H1 (cell line): ENCODE measurements around the gene ORMDL3. TPM values are rescaled to one million over a fixed set of nuclear protein-coding genes. Genes with fewer than 3 reads are reported as not detected.

Experiments
- CTCF ChIA-PET: fragments of 300-600 bp; sonication (Branson Sonifier 250); formaldehyde crosslinking; loops from one replicate; lab custom pipeline; 2021; ENCODE audit not compliant: partially characterized antibody; lab: Charles Lee
- POLR2A ChIA-PET: fragments of 300-600 bp; sonication (Branson Sonifier 250); formaldehyde crosslinking; loops from one replicate; lab custom pipeline; 2021; ENCODE audit warnings: inconsistent platforms; ENCODE audit not compliant: partially characterized antibody; lab: Charles Lee
- DNase-seq, 2 experiments: peaks; one replicate each; pipeline versions ENCODE4 v3.0.0 to v3.0.0-alpha.2; 2010 to 2022; ENCODE audit warnings: low spot score in 2 of 2, low read depth in 1 of 2, mixed read lengths in 1 of 2
- FAIRE-seq: peaks from 2 replicates; lab custom pipeline; 2011; peaks lifted over from hg19 to GRCh38; lab: Jason Lieb, UNC
- H2AFZ ChIP-seq: 2 replicates; pipeline ENCODE4 v1.8.1; 2012; ENCODE audit warnings: low read length, inconsistent platforms
- H2AK5ac ChIP-seq: 2 replicates; pipeline ENCODE4 v1.6.1; 2013; ENCODE audit warnings: low read depth, low read length
- H2BK120ac ChIP-seq: replicated peaks from 2 replicates; pipeline ENCODE3; 2013; ENCODE audit warnings: low read depth, low read length, inconsistent platforms
- H2BK12ac ChIP-seq: 2 replicates; pipeline ENCODE4 v1.6.1; 2013; ENCODE audit warnings: low read depth, low read length
- H2BK15ac ChIP-seq: 2 replicates; pipeline ENCODE4 v1.6.1; 2013; ENCODE audit warnings: low read length
- H2BK20ac ChIP-seq: 2 replicates; pipeline ENCODE4 v1.6.1; 2013; ENCODE audit warnings: low read length
- H2BK5ac ChIP-seq: 2 replicates; pipeline ENCODE4 v1.6.1; 2013; ENCODE audit warnings: low read depth, low read length
- H3K14ac ChIP-seq: 2 replicates; pipeline ENCODE4 v1.6.1; 2013; ENCODE audit warnings: inconsistent platforms; ENCODE audit not compliant: insufficient read length
- H3K18ac ChIP-seq: 2 replicates; pipeline ENCODE4 v1.6.1; 2013; ENCODE audit warnings: low read length; ENCODE audit errors: extremely low read depth
- H3K23ac ChIP-seq: 2 replicates; pipeline ENCODE4 v1.6.1; 2013; ENCODE audit warnings: inconsistent platforms; ENCODE audit not compliant: insufficient read length
- H3K23me2 ChIP-seq: 2 replicates; pipeline ENCODE4 v1.6.1; 2013; ENCODE audit warnings: low read depth, low read length
- H3K27ac ChIP-seq: 2 replicates; pipeline ENCODE4 v1.6.1; 2011; ENCODE audit warnings: low read depth, low read length, inconsistent platforms
- H3K27me3 ChIP-seq, 4 experiments: replicated peaks in 1 of 4; 1 replicate in 1 of 4; 2 replicates in 3 of 4; pipeline versions ENCODE4 v1.6.1 to v1.8.1; 2011 to 2013; ENCODE audit warnings: low read length in 3 of 4, mild to moderate bottlenecking in 3 of 4, inconsistent platforms in 2 of 4, mixed read lengths in 2 of 4, moderate library complexity in 1 of 4; ENCODE audit not compliant: control insufficient read depth in 3 of 4, insufficient read depth in 3 of 4; ENCODE audit errors: extremely low read depth in 1 of 4
- H3K36me3 ChIP-seq, 4 experiments: 2 replicates each; pipeline versions ENCODE4 v1.6.1 to v1.8.1; 2011 to 2013; ENCODE audit warnings: mild to moderate bottlenecking in 4 of 4, low read length in 3 of 4, moderate library complexity in 2 of 4, control low read depth in 1 of 4, inconsistent platforms in 1 of 4; ENCODE audit not compliant: insufficient read depth in 4 of 4, control insufficient read depth in 2 of 4
- H3K4ac ChIP-seq: replicated peaks from 2 replicates; pipeline ENCODE3; 2013; ENCODE audit warnings: low read length, low read depth, mixed read lengths, inconsistent platforms; ENCODE audit not compliant: insufficient read length
- H3K4me1 ChIP-seq, 4 experiments: replicated peaks in 1 of 4; 1 replicate in 1 of 4; 2 replicates in 3 of 4; pipeline versions ENCODE4 v1.6.1 to v1.8.1; 2011 to 2013; ENCODE audit warnings: low read length in 3 of 4, inconsistent platforms in 2 of 4, mixed read lengths in 1 of 4; ENCODE audit not compliant: insufficient read depth in 4 of 4, control insufficient read depth in 3 of 4
- H3K4me2 ChIP-seq, 2 experiments: 2 replicates each; pipeline versions ENCODE4 v1.6.1 to v1.8.1; 2011 to 2013; ENCODE audit warnings: low read depth in 2 of 2, low read length in 2 of 2, control low read depth in 1 of 2, inconsistent platforms in 1 of 2, mild to moderate bottlenecking in 1 of 2; ENCODE audit not compliant: insufficient read depth in 1 of 2
- H3K4me3 ChIP-seq, 4 experiments: fragments of 200-600, 300-600 bp in 1 of 4; sonication (generic), shearing (Covaris generic), sonication (Bioruptor Twin) in 1 of 4; 2 replicates each; pipeline versions ENCODE4 v1.5.1 to v1.8.1; 2011 to 2016; ENCODE audit warnings: low read length in 4 of 4, low read depth in 3 of 4, control low read depth in 2 of 4, inconsistent platforms in 2 of 4, mild to moderate bottlenecking in 2 of 4, mixed read lengths in 1 of 4, moderate library complexity in 1 of 4; ENCODE audit not compliant: insufficient read depth in 2 of 4; ENCODE audit errors: extremely low read depth in 1 of 4
- H3K56ac ChIP-seq: replicated peaks from 2 replicates; pipeline ENCODE3; 2013; ENCODE audit warnings: low read depth, mild to moderate bottlenecking, mixed read lengths, low read length, inconsistent platforms; ENCODE audit not compliant: insufficient read length
- H3K79me1 ChIP-seq: 2 replicates; pipeline ENCODE4 v1.6.1; 2013; ENCODE audit warnings: low read depth, low read length, control low read depth
- H3K79me2 ChIP-seq, 2 experiments: 2 replicates each; pipeline versions ENCODE4 v1.6.1 to v1.8.1; 2012 to 2013; ENCODE audit warnings: low read length in 2 of 2, mild to moderate bottlenecking in 2 of 2, inconsistent platforms in 1 of 2; ENCODE audit not compliant: insufficient read depth in 2 of 2, control insufficient read depth in 1 of 2
- H3K9ac ChIP-seq, 4 experiments: replicated peaks in 1 of 4; 1 replicate in 1 of 4; 2 replicates in 3 of 4; pipeline versions ENCODE4 v1.6.1 to v1.8.1; 2011 to 2013; ENCODE audit warnings: low read depth in 3 of 4, low read length in 3 of 4, control low read depth in 2 of 4, mild to moderate bottlenecking in 2 of 4, moderate library complexity in 2 of 4, inconsistent platforms in 1 of 4; ENCODE audit errors: extremely low read depth in 1 of 4
- H3K9me3 ChIP-seq, 2 experiments: 2 replicates each; pipeline versions ENCODE4 v1.6.1 to v1.8.1; 2012 to 2013; ENCODE audit warnings: mild to moderate bottlenecking in 2 of 2, moderate library complexity in 2 of 2, control low read depth in 1 of 2, inconsistent platforms in 1 of 2, low read depth in 1 of 2, low read length in 1 of 2, mixed read lengths in 1 of 2; ENCODE audit not compliant: insufficient read depth in 2 of 2
- H4K20me1 ChIP-seq, 2 experiments: replicated peaks in 1 of 2; 2 replicates each; pipeline versions ENCODE3 to v1.8.1; 2011 to 2013; ENCODE audit warnings: inconsistent platforms in 2 of 2, low read length in 2 of 2, mild to moderate bottlenecking in 1 of 2; ENCODE audit not compliant: insufficient read depth in 2 of 2, control insufficient read depth in 1 of 2
- H4K5ac ChIP-seq: 2 replicates; pipeline ENCODE4 v1.6.1; 2013; ENCODE audit warnings: low read length, low read depth, mixed read lengths, inconsistent platforms; ENCODE audit not compliant: insufficient read length
- H4K8ac ChIP-seq: 2 replicates; pipeline ENCODE4 v1.8.0; 2013; ENCODE audit warnings: mild to moderate bottlenecking, moderate library complexity, low read length, inconsistent platforms; ENCODE audit not compliant: insufficient read depth; ENCODE audit errors: extremely low read depth
- H4K91ac ChIP-seq: replicated peaks from 2 replicates; pipeline ENCODE3; 2013; ENCODE audit warnings: low read length, mixed read lengths, inconsistent platforms; ENCODE audit not compliant: insufficient read length
- KDM4A ChIP-seq: IDR thresholded peaks from one replicate; pipeline ENCODE4 v1.7.1; 2012; ENCODE audit warnings: low read depth, mild to moderate bottlenecking, moderate library complexity, low read length, inconsistent platforms; ENCODE audit not compliant: severe bottlenecking
- POLR2A ChIP-seq, 2 experiments: IDR thresholded peaks; 1 replicate in 1 of 2; 2 replicates in 1 of 2; pipeline ENCODE4 v1.6.1; 2011; ENCODE audit warnings: low read depth in 2 of 2, low read length in 2 of 2, mild to moderate bottlenecking in 2 of 2; ENCODE audit errors: control extremely low read depth in 1 of 2
- WGBS, 2 experiments: shearing (Covaris generic) in 1 of 2; methylation state at CpG; one replicate each; pipeline versions ENCODE4 v1.1.6 to v1.1.7; 2013 to 2015; ENCODE audit warnings: low lambda C conversion rate in 2 of 2, mixed read lengths in 2 of 2, inconsistent platforms in 1 of 2, low coverage in 1 of 2, missing lambda C conversion rate in 1 of 2; ENCODE audit not compliant: insufficient replicate concordance in 2 of 2, insufficient coverage in 1 of 2, insufficient read length in 1 of 2; ENCODE audit errors: extremely low coverage in 1 of 2, missing lambda C conversion rate in 1 of 2; 5-methylcytosine and 5-hydroxymethylcytosine counted together
- polyA plus RNA-seq, 7 experiments: library from polyadenylated mRNA; depleted of rRNA in 3 of 7; stranded (reverse) in 5 of 7; unstranded in 2 of 7; fragments of >200 nt in 5 of 7; fragments of 200-250 nt in 2 of 7; gene quantifications; 1 replicate in 5 of 7; 2 replicates in 1 of 7; 4 replicates in 1 of 7; pipeline versions ENCODE4 v1.2.1 to v1.2.3, GENCODE V29; 2011 to 2013; ENCODE audit warnings: missing spikeins in 2 of 7, mixed read lengths in 2 of 7
- total RNA-seq: library from RNA; stranded (reverse); fragmentation: NEBNext Ultra II Directional; extraction: Animal tissue kit (Norgen Biotek cat#: 25700); gene quantifications from 2 replicates; pipeline ENCODE4 v1.2.1, GENCODE V29; 2021

The ORMDL3 gene
- total and polyA plus RNA-seq, 2 of the 8 experiments (the other 6 are each of a cell fraction or from before 2014, with no cell fraction given) = 50.4 to 108 TPM

- Histone ChIP-seq H3K4me1 (peaks cover 0 to 7% (median 1%) of the 10 kb centered on the region in 4 experiments; a peak in 5 of 7 replicates), H4K91ac (no peak overlapping the region), H3K36me3 (no peaks in the 10 kb centered on the region), H3K9ac (no peak overlapping the region), H4K5ac (no peak overlapping the region), H4K8ac (no peak overlapping the region), H2BK12ac (no peak overlapping the region)
- FAIRE-seq (no peak), DNase-seq (no peak)
- POLR2A ChIA-PET = no interaction called here
- TF ChIP-seq POLR2A (IDR thresholded peaks at IDR 0.05; ENCODE audit: control extremely low read depth in 1 of 2, low read depth in 2 of 2, low read length in 2 of 2) (no peak), KDM4A (no peak)
- TF ChIP-seq, all 59 proteins: peak for 0
- H3K4ac ChIP-seq = no peak overlapping the region
- no peaks in the 10 kb centered on the region for H3K9me3 ChIP-seq
- no peak overlapping the region for H3K4me3 ChIP-seq
- no peak overlapping the region for H3K56ac ChIP-seq
- no peak overlapping the region for H2AFZ ChIP-seq
- CTCF ChIA-PET = interaction anchor here (0.6 to 5.9 kb wide), 3 partner anchors 14 to 65 kb away, joined by 3 to 28 read pairs (median 4); no protein-coding TSS in a partner anchor
- H3K14ac ChIP-seq = no peak overlapping the region
- H4K20me1 ChIP-seq = no peaks in the 10 kb centered on the region
- H3K27ac ChIP-seq = no peak overlapping the region
- no peak overlapping the region for H2AK5ac ChIP-seq
- no peaks in the 10 kb centered on the region for H3K79me1 ChIP-seq
- no peak overlapping the region for H2BK5ac ChIP-seq
- WGBS, 2 experiments = 92% methylated on average over 14 of the region's 16 CpGs; no CpG with 5 or more reads in 1 of the 2 experiments
- H3K4me2 ChIP-seq = no peak overlapping the region
- H3K23ac ChIP-seq = no peak overlapping the region
- H2BK120ac ChIP-seq = no peak overlapping the region
- no peaks in the 10 kb centered on the region for H3K23me2 ChIP-seq
- H2BK15ac ChIP-seq = no peak overlapping the region
- no peak overlapping the region for H3K18ac ChIP-seq
- no peaks in the 10 kb centered on the region for H3K79me2 ChIP-seq
- no peaks in the 10 kb centered on the region for H3K27me3 ChIP-seq
- no peak overlapping the region for H2BK20ac ChIP-seq
Observed at GRCh38 chr17:39944393-39944711, 17.0 kb upstream of the ORMDL3 start.
